ENCODE results near the gene TBX1.
"Not testable (repeated sequence)": the region's sequence is repeated elsewhere in the genome, so short reads cannot be mapped to it uniquely, and the experiment has no call there.

Gene TBX1

GRCh38 chr22:19785461-19786263 lies 25.1 kb downstream of the TBX1 start:
- no peak for DNase-seq

- DNase-seq, result no peak
Observed at GRCh38 chr22:19786264-19786585, 25.6 kb downstream of the TBX1 start.

- DNase-seq, result no peak
Observed at GRCh38 chr22:19786959-19787848, 26.6 kb downstream of the TBX1 start.

GRCh38 chr22:19787849-19788141 lies 27.2 kb downstream of the TBX1 start:
- DNase-seq, result no peak

GRCh38 chr22:19788661-19789225 lies 28.2 kb downstream of the TBX1 start:
- no peak for DNase-seq

- DNase-seq, result no peak
Observed at GRCh38 chr22:19789406-19789805, 28.8 kb downstream of the TBX1 start.

- no peak for DNase-seq
Observed at GRCh38 chr22:19789828-19790227, 29.2 kb downstream of the TBX1 start.

- DNase-seq, result no peak
Observed at GRCh38 chr22:19791243-19791642, 30.7 kb downstream of the TBX1 start.

GRCh38 chr22:19791894-19792293 lies 31.3 kb downstream of the TBX1 start:
- DNase-seq, result no peak

- not testable (repeated sequence) for DNase-seq
Observed at GRCh38 chr22:19792383-19792896, 31.9 kb downstream of the TBX1 start.

- no peak for DNase-seq
Observed at GRCh38 chr22:19793161-19793560, 32.6 kb downstream of the TBX1 start.

GRCh38 chr22:19793661-19794310 lies 33.2 kb downstream of the TBX1 start:
- no peak for DNase-seq

- no peak for DNase-seq
Observed at GRCh38 chr22:19795617-19796008, 35.0 kb downstream of the TBX1 start.

- DNase-seq, result no peak
Observed at GRCh38 chr22:19796160-19796559, 35.6 kb downstream of the TBX1 start.

- peak; percentile 14 for DNase-seq
Observed at GRCh38 chr22:19797086-19798002, 36.8 kb downstream of the TBX1 start.

GRCh38 chr22:19798003-19798665 lies 37.6 kb downstream of the TBX1 start:
- no peak for DNase-seq

- peak; percentile 64 for DNase-seq
Observed at GRCh38 chr22:19798891-19799293, 38.3 kb downstream of the TBX1 start.

- DNase-seq, result peak; percentile 90
Observed at GRCh38 chr22:19799322-19800190, 39.0 kb downstream of the TBX1 start.

- no peak for DNase-seq
Observed at GRCh38 chr22:19800306-19800705, 39.7 kb downstream of the TBX1 start.

GRCh38 chr22:19800761-19801244 lies 40.2 kb downstream of the TBX1 start:
- peak; percentile 26 for DNase-seq

Measured in right hindlimb (tissue), 1 donor.